ENCODE measurements around the gene RASL11A. TPM values are rescaled to one million over a fixed set of nuclear protein-coding genes. Genes with fewer than 3 reads are reported as not detected.

RASL11A gene
- total RNA-seq, 2 donors from 2014 or later: 0.95 to 1.1 TPM

- H3K27me3 ChIP-seq (ENCODE audit: control insufficient read depth, insufficient read depth, low read length, poor library complexity, severe bottlenecking): no peaks in the 10 kb centered on the region
- no peak overlapping the region for H3K27ac ChIP-seq (ENCODE audit: low read depth, low read length)
- no peak overlapping the region for H3K9ac ChIP-seq (ENCODE audit: extremely low read depth, low read length, poor library complexity, severe bottlenecking)
- Mint-ChIP-seq H3K27me3 (ENCODE audit: insufficient read depth) (peaks cover 3% of the 10 kb centered on the region), H3K27ac (no peak overlapping the region), H3K4me3 (no peak overlapping the region), H3K4me1 (peaks cover 5% of the 10 kb centered on the region), H3K36me3 (ENCODE audit: low read depth) (no peaks in the 10 kb centered on the region), H3K9me3 (no peaks in the 10 kb centered on the region)
- TF ChIP-seq, protein P1, sequence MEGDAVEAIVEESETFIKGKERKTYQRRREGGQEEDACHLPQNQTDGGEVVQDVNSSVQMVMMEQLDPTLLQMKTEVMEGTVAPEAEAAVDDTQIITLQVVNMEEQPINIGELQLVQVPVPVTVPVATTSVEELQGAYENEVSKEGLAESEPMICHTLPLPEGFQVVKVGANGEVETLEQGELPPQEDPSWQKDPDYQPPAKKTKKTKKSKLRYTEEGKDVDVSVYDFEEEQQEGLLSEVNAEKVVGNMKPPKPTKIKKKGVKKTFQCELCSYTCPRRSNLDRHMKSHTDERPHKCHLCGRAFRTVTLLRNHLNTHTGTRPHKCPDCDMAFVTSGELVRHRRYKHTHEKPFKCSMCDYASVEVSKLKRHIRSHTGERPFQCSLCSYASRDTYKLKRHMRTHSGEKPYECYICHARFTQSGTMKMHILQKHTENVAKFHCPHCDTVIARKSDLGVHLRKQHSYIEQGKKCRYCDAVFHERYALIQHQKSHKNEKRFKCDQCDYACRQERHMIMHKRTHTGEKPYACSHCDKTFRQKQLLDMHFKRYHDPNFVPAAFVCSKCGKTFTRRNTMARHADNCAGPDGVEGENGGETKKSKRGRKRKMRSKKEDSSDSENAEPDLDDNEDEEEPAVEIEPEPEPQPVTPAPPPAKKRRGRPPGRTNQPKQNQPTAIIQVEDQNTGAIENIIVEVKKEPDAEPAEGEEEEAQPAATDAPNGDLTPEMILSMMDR (conservative IDR thresholded peaks at IDR 0.05): no peak
- H3K4me1 ChIP-seq (ENCODE audit: control insufficient read depth, insufficient read depth, low read length): no peaks in the 10 kb centered on the region
- WGBS, 2 experiments (ENCODE audit: insufficient coverage in 1 of 2, insufficient read length in 1 of 2): 92 to 100% methylated on average over 5 to 7 of the region's 7 CpGs
- no peak for DNase-seq
- H3K4me3 ChIP-seq (ENCODE audit: low read length): no peak overlapping the region
- no peaks in the 10 kb centered on the region for H3K9me3 ChIP-seq (ENCODE audit: control insufficient read depth, low read length)
- H3K36me3 ChIP-seq (ENCODE audit: control insufficient read depth, insufficient read depth, low read length): no peaks in the 10 kb centered on the region
Measured at GRCh38 chr13:27279506-27279905, 8.9 kb downstream of the RASL11A start.

- Mint-ChIP-seq H3K4me1 (peaks cover 5% of the 10 kb centered on the region), H3K27ac (no peak overlapping the region), H3K4me3 (no peak overlapping the region), H3K9me3 (no peaks in the 10 kb centered on the region), H3K27me3 (ENCODE audit: insufficient read depth) (peaks cover 2% of the 10 kb centered on the region), H3K36me3 (ENCODE audit: low read depth) (no peaks in the 10 kb centered on the region)
- H3K4me3 ChIP-seq (ENCODE audit: low read length): no peak overlapping the region
- H3K36me3 ChIP-seq (ENCODE audit: control insufficient read depth, insufficient read depth, low read length): no peaks in the 10 kb centered on the region
- TF ChIP-seq, protein P1 (conservative IDR thresholded peaks at IDR 0.05): no peak
- WGBS, 2 experiments (ENCODE audit: insufficient coverage in 1 of 2, insufficient read length in 1 of 2): 87 to 88% methylated on average over 4 to 5 of the region's 5 CpGs
- no peaks in the 10 kb centered on the region for H3K4me1 ChIP-seq (ENCODE audit: control insufficient read depth, insufficient read depth, low read length)
- H3K9ac ChIP-seq (ENCODE audit: extremely low read depth, low read length, poor library complexity, severe bottlenecking): no peak overlapping the region
- no peak for DNase-seq
- H3K9me3 ChIP-seq (ENCODE audit: control insufficient read depth, low read length): no peaks in the 10 kb centered on the region
- no peaks in the 10 kb centered on the region for H3K27me3 ChIP-seq (ENCODE audit: control insufficient read depth, insufficient read depth, low read length, poor library complexity, severe bottlenecking)
- no peak overlapping the region for H3K27ac ChIP-seq (ENCODE audit: low read depth, low read length)
Measured at GRCh38 chr13:27280009-27280656, 9.5 kb downstream of the RASL11A start.

DNA sequence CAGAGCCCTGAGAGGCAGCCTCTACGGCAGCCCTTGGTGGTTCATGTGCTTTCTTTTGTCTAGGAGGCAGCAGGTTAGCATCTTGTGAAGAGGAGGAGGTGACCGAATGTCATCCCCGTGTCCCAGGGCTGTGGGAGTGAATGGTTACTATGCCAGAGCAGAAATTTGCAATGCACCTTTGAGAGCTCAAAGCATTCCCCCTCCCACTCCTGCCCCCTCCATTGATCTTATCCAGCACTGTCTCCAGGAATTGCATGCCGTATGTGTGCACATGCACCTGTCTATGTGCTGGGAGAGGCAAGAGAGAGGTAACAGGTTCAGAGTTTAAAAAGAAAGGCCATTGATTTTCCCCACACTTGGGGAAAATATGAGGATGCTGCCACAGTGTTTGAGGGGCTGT, 10.2 kb downstream of the RASL11A start:
- H3K27ac Mint-ChIP-seq: no peak overlapping the region
- peaks cover 5% of the 10 kb centered on the region for H3K4me1 Mint-ChIP-seq
- H3K4me3 Mint-ChIP-seq: no peak overlapping the region
- Histone ChIP-seq H3K4me3 (ENCODE audit: low read length) (no peak overlapping the region), H3K9ac (ENCODE audit: extremely low read depth, low read length, poor library complexity, severe bottlenecking) (no peak overlapping the region), H3K36me3 (ENCODE audit: control insufficient read depth, insufficient read depth, low read length) (no peaks in the 10 kb centered on the region), H3K9me3 (ENCODE audit: control insufficient read depth, low read length) (no peaks in the 10 kb centered on the region), H3K4me1 (ENCODE audit: control insufficient read depth, insufficient read depth, low read length) (no peaks in the 10 kb centered on the region), H3K27me3 (ENCODE audit: control insufficient read depth, insufficient read depth, low read length, poor library complexity, severe bottlenecking) (no peaks in the 10 kb centered on the region), H3K27ac (ENCODE audit: low read depth, low read length) (no peak overlapping the region)
- DNase-seq: no peak
- 90 to 97% methylated on average over 2 to 4 of the region's 4 CpGs for WGBS, 2 experiments (ENCODE audit: insufficient coverage in 1 of 2, insufficient read length in 1 of 2)
- no peaks in the 10 kb centered on the region for H3K9me3 Mint-ChIP-seq
- H3K27me3 Mint-ChIP-seq (ENCODE audit: insufficient read depth): no peaks in the 10 kb centered on the region
- H3K36me3 Mint-ChIP-seq (ENCODE audit: low read depth): no peaks in the 10 kb centered on the region
- TF ChIP-seq, protein P1 (conservative IDR thresholded peaks at IDR 0.05): no peak

All from endodermal cell (in vitro differentiated cells).